K562 (cell line): Measurements from ENCODE around the gene TESK1. TPM values are rescaled to one million over a fixed set of nuclear protein-coding genes. Genes with fewer than 3 reads are reported as not detected.

Experiments
- AFF4 ChIP-seq: sonication (generic); formaldehyde crosslinking; IDR thresholded peaks from 2 replicates; pipeline ENCODE4 v1.8.0; 2023; ENCODE audit warnings: mild to moderate bottlenecking, missing genetic modification reagents
- BRF2 ChIP-seq: IDR thresholded peaks from 3 replicates; pipeline ENCODE4 v1.6.1; 2011; ENCODE audit warnings: borderline replicate concordance, mild to moderate bottlenecking; ENCODE audit not compliant: insufficient read length, insufficient read depth
- CCNT2 ChIP-seq: IDR thresholded peaks from 2 replicates; pipeline ENCODE4 v1.6.1; 2011; ENCODE audit warnings: borderline replicate concordance, low read depth, mild to moderate bottlenecking, moderate library complexity, mixed read lengths, low read length; ENCODE audit not compliant: insufficient read length; ENCODE audit errors: extremely low read depth
- CREB1 ChIP-seq, 2 experiments: sonication (generic) in 1 of 2; formaldehyde crosslinking in 1 of 2; IDR thresholded peaks; 2 replicates each; pipeline versions ENCODE4 v1.6.1 to v1.8.0; 2012 to 2022; ENCODE audit warnings: inconsistent platforms in 1 of 2, mild to moderate bottlenecking in 1 of 2, missing genetic modification reagents in 1 of 2, moderate library complexity in 1 of 2
- ERF ChIP-seq: fragments of 450-650 bp; formaldehyde crosslinking; IDR thresholded peaks from 2 replicates; pipeline ENCODE4 v1.4.0; 2020; ENCODE audit warnings: mild to moderate bottlenecking, mixed read lengths
- HDAC8 ChIP-seq: fragments of 450-650 bp; IDR thresholded peaks from 2 replicates; pipeline ENCODE4 v1.6.1; 2016; ENCODE audit warnings: mild to moderate bottlenecking, missing genetic modification characterization, moderate library complexity, missing compliant biosample characterization
- IFI16 ChIP-seq: fragments of 250-450 bp; sonication (Bioruptor Pico); IDR thresholded peaks from 2 replicates; pipeline ENCODE4 v2.1.2; 2022; ENCODE audit warnings: mild to moderate bottlenecking, inconsistent platforms
- KDM4B ChIP-seq, 2 experiments: fragments of 450-650 bp in 1 of 2; sonication (generic) in 1 of 2; IDR thresholded peaks; 2 replicates each; pipeline ENCODE4 v1.6.1; 2016 to 2017; ENCODE audit warnings: borderline replicate concordance in 2 of 2, antibody characterized with exemption in 1 of 2, low read depth in 1 of 2, mild to moderate bottlenecking in 1 of 2
- MCM7 ChIP-seq, 2 experiments: fragments of 450-650 bp; IDR thresholded peaks; 2 replicates each; pipeline ENCODE4 v1.6.1; 2016 to 2018
- PHF20 ChIP-seq: fragments of 450-650 bp; IDR thresholded peaks from 2 replicates; pipeline ENCODE4 v1.6.1; 2018; ENCODE audit not compliant: partially characterized antibody
- TAF1 ChIP-seq: IDR thresholded peaks from 2 replicates; pipeline ENCODE4 v1.6.1; 2011; ENCODE audit warnings: mild to moderate bottlenecking, low read length, moderate library complexity; ENCODE audit not compliant: insufficient read depth, control insufficient read depth, severe bottlenecking; ENCODE audit errors: extremely low read depth
- TBL1XR1 ChIP-seq, 2 experiments: IDR thresholded peaks; 2 replicates each; pipeline ENCODE4 v1.6.1; 2012; ENCODE audit warnings: improper control_type of control experiment in 2 of 2, low read length in 2 of 2, mild to moderate bottlenecking in 1 of 2
- THRB ChIP-seq: fragments of 450-650 bp; formaldehyde crosslinking; conservative IDR thresholded peaks from 2 replicates; pipeline ENCODE4 v1.4.0; 2022; ENCODE audit warnings: mild to moderate bottlenecking, missing genetic modification characterization
- ZBTB7A ChIP-seq: IDR thresholded peaks from 2 replicates; pipeline ENCODE4 v1.6.1; 2011; ENCODE audit warnings: low read depth, mild to moderate bottlenecking, low read length, moderate library complexity, borderline replicate concordance; ENCODE audit not compliant: control insufficient read depth
- ZNF197 ChIP-seq: fragments of 200-800 bp; sonication (Bioruptor generic); IDR thresholded peaks from 2 replicates; pipeline ENCODE4 v1.6.1; 2016; ENCODE audit warnings: low read depth, missing genetic modification characterization, missing compliant biosample characterization
- ZNF445 ChIP-seq: fragments of 250-450 bp; sonication (Bioruptor Pico); IDR thresholded peaks from 2 replicates; pipeline ENCODE4 v1.4.0; 2020; ENCODE audit warnings: low read depth, mild to moderate bottlenecking, moderate library complexity
- ZNF707 ChIP-seq: fragments of 250-450 bp; sonication (Bioruptor Pico); conservative IDR thresholded peaks from 2 replicates; pipeline ENCODE4 v1.8.0; 2022; ENCODE audit warnings: inconsistent platforms, mild to moderate bottlenecking, moderate library complexity
- polyA plus RNA-seq, 8 experiments: library from polyadenylated mRNA; depleted of rRNA in 4 of 8; stranded (reverse) in 5 of 8; unstranded in 3 of 8; fragments of >200 nt; fragmentation: Nextera tagmentation in 2 of 8; fragmentation: Illumina TruSeq in 1 of 8; extraction: Ambion mirVana in 2 of 8; extraction: Trizol in 1 of 8; gene quantifications; 2 replicates each; pipeline versions ENCODE4 v1.2.1 to v1.2.3, GENCODE V29; 2011 to 2014; ENCODE audit warnings: inconsistent platforms in 1 of 8, missing spikeins in 1 of 8
- total RNA-seq, 7 experiments: library from RNA; depleted of rRNA in 6 of 7; stranded (reverse); fragments of >200 nt in 6 of 7; fragmentation: Illumina TruSeq in 2 of 7; extraction: Trizol in 2 of 7; gene quantifications; 2 replicates each; pipeline versions ENCODE4 v1.2.1 to v1.2.3, GENCODE V29; 2011 to 2021; ENCODE audit warnings: low replicate concordance in 1 of 7
- TF ChIP-seq, protein P1 (sequence below): fragments of 250-450 bp; sonication (Bioruptor Pico); IDR thresholded peaks from 2 replicates; pipeline ENCODE4 v1.8.0; 2021; ENCODE audit warnings: moderate library complexity, mild to moderate bottlenecking, inconsistent platforms

Gene TESK1
- total and polyA plus RNA-seq, 9 of the 15 experiments (the other 6 are each of a cell fraction or from before 2014, with no cell fraction given), result 0.07 to 10.4 (median 4.1) TPM

GRCh38 chr9:35658137-35658967 lies 53.3 kb downstream of the TESK1 start, which contains the start of gene CCDC107 (continued):
- TF ChIP-seq PHF20 (peak; percentile 23), HDAC8 (tag) (no peak), MCM7 (IDR thresholded peaks at IDR 0.05) (no peak), THRB (CRISPR knock-in tag) (no peak), KDM4B (IDR thresholded peaks at IDR 0.05; ENCODE audit: borderline replicate concordance in 2 of 2, low read depth in 1 of 2) (no peak), ZBTB7A (peak; percentile 91; the same call in 1 of the 2 replicates), ZNF445 (CRISPR knock-in tag) (no peak), CCNT2 (peak; percentile 41), AFF4 (CRISPR knock-in tag) (0 out of 2 replicates have a peak, but pooled peaks have one; percentile 37), ZNF707 (CRISPR knock-in tag) (no peak), TBL1XR1 (IDR thresholded peaks at IDR 0.05; ENCODE audit: low read length in 2 of 2) (no peak), CREB1 (IDR thresholded peaks at IDR 0.05) (no peak), CREB1 (CRISPR knock-in tag; IDR thresholded peaks at IDR 0.05) (no peak), BRF2 (no peak), IFI16 (CRISPR knock-in tag) (no peak), ERF (CRISPR knock-in tag) (peak; percentile 50; the same call in 1 of the 2 replicates), ZNF197 (CRISPR knock-in tag) (no peak), TAF1 (peak; percentile 46)
- TF ChIP-seq, protein P1, sequence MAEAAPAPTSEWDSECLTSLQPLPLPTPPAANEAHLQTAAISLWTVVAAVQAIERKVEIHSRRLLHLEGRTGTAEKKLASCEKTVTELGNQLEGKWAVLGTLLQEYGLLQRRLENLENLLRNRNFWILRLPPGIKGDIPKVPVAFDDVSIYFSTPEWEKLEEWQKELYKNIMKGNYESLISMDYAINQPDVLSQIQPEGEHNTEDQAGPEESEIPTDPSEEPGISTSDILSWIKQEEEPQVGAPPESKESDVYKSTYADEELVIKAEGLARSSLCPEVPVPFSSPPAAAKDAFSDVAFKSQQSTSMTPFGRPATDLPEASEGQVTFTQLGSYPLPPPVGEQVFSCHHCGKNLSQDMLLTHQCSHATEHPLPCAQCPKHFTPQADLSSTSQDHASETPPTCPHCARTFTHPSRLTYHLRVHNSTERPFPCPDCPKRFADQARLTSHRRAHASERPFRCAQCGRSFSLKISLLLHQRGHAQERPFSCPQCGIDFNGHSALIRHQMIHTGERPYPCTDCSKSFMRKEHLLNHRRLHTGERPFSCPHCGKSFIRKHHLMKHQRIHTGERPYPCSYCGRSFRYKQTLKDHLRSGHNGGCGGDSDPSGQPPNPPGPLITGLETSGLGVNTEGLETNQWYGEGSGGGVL (CRISPR knock-in tag), result no peak
